NT2/D1 (cell line): ENCODE results near the gene GABPB1.

ENCODE experiments used
- DNase-seq: peaks from one replicate; pipeline ENCODE4 v3.0.0-alpha.2; 2011; ENCODE audit warnings: low read depth, low spot score
- H3K27me3 ChIP-seq: 2 replicates; pipeline ENCODE4 v1.6.0; 2011; ENCODE audit warnings: mild to moderate bottlenecking; ENCODE audit not compliant: insufficient read length, insufficient read depth
- H3K36me3 ChIP-seq: 2 replicates; pipeline ENCODE4 v1.6.1; 2011; ENCODE audit warnings: mild to moderate bottlenecking, low read length, mixed read lengths; ENCODE audit not compliant: insufficient read depth, insufficient read length
- H3K4me1 ChIP-seq: 2 replicates; pipeline ENCODE4 v1.5.1; 2011; ENCODE audit not compliant: insufficient read depth, insufficient read length
- H3K4me3 ChIP-seq: 2 replicates; pipeline ENCODE4 v1.5.1; 2011; ENCODE audit warnings: low read depth; ENCODE audit not compliant: insufficient read length
- H3K9ac ChIP-seq: 2 replicates; pipeline ENCODE4 v1.6.0; 2011; ENCODE audit warnings: low read depth; ENCODE audit not compliant: insufficient read length
- H3K9me3 ChIP-seq: 2 replicates; pipeline ENCODE4 v1.5.1; 2011; ENCODE audit warnings: mild to moderate bottlenecking, low read length; ENCODE audit not compliant: insufficient read depth
- SUZ12 ChIP-seq: IDR thresholded peaks from 2 replicates; pipeline ENCODE4 v1.6.1; 2011; ENCODE audit not compliant: insufficient read length, insufficient read depth; ENCODE audit errors: extremely low read depth
- YY1 ChIP-seq: IDR thresholded peaks from 2 replicates; pipeline ENCODE4 v1.6.1; 2011; ENCODE audit not compliant: insufficient read length, insufficient read depth
- ZNF274 ChIP-seq: IDR thresholded peaks from 2 replicates; pipeline ENCODE4 v1.6.1; 2011; ENCODE audit warnings: mild to moderate bottlenecking, low read depth, low read length

Gene GABPB1

GRCh38 chr15:50275908-50276307, 79.1 kb downstream of the GABPB1 start:
- Histone ChIP-seq H3K9me3 (no peaks in the 10 kb centered on the region), H3K27me3 (no peaks in the 10 kb centered on the region), H3K9ac (no peak overlapping the region), H3K4me3 (no peak overlapping the region), H3K36me3 (no peaks in the 10 kb centered on the region), H3K4me1 (no peaks in the 10 kb centered on the region)
- no peak for DNase-seq
- TF ChIP-seq ZNF274 = no peak
- TF ChIP-seq SUZ12 = no peak
- no peak for TF ChIP-seq YY1

GRCh38 chr15:50275091-50275490, 79.9 kb downstream of the GABPB1 start:
- H3K27me3 ChIP-seq = no peaks in the 10 kb centered on the region
- H3K36me3 ChIP-seq = no peaks in the 10 kb centered on the region
- H3K4me3 ChIP-seq = no peak overlapping the region
- TF ChIP-seq SUZ12 = no peak
- no peak for TF ChIP-seq YY1
- TF ChIP-seq ZNF274 = no peak
- DNase-seq = no peak
- H3K9me3 ChIP-seq = no peaks in the 10 kb centered on the region
- H3K4me1 ChIP-seq = no peaks in the 10 kb centered on the region
- H3K9ac ChIP-seq = no peak overlapping the region

GRCh38 chr15:50267577-50267976, 87.4 kb downstream of the GABPB1 start:
- no peaks in the 10 kb centered on the region for H3K27me3 ChIP-seq
- H3K4me1 ChIP-seq = no peaks in the 10 kb centered on the region
- no peaks in the 10 kb centered on the region for H3K9me3 ChIP-seq
- H3K36me3 ChIP-seq = no peaks in the 10 kb centered on the region
- no peak overlapping the region for H3K9ac ChIP-seq
- no peak overlapping the region for H3K4me3 ChIP-seq
- DNase-seq = no peak
- no peak for TF ChIP-seq SUZ12
- no peak for TF ChIP-seq YY1
- no peak for TF ChIP-seq ZNF274

GRCh38 chr15:50265620-50266019, 89.4 kb downstream of the GABPB1 start, which contains the start of gene HDC:
Gene HDC (minus strand): TSS chr15:50265726. CDS start chr15:50265623, 103 bp downstream.
- Histone ChIP-seq H3K4me1 (no peaks in the 10 kb centered on the region), H3K36me3 (no peaks in the 10 kb centered on the region), H3K9ac (no peak within 1 kb of the TSS), H3K9me3 (no peaks in the 10 kb centered on the region), H3K27me3 (no peaks in the 10 kb centered on the region), H3K4me3 (no peak within 1 kb of the TSS)
- TF ChIP-seq ZNF274 (no peak), YY1 (no peak), SUZ12 (no peak)
- DNase-seq = no peak

- no peak for TF ChIP-seq YY1
- TF ChIP-seq ZNF274 = no peak
- no peak for TF ChIP-seq SUZ12
- H3K4me1 ChIP-seq = no peaks in the 10 kb centered on the region
- DNase-seq = no peak
- no peak overlapping the region for H3K9ac ChIP-seq
- H3K36me3 ChIP-seq = no peaks in the 10 kb centered on the region
- H3K27me3 ChIP-seq = no peaks in the 10 kb centered on the region
- no peak overlapping the region for H3K4me3 ChIP-seq
- no peaks in the 10 kb centered on the region for H3K9me3 ChIP-seq
Measured at GRCh38 chr15:50262533-50262932, 92.5 kb downstream of the GABPB1 start.

- DNase-seq = no peak
- no peak overlapping the region for H3K9ac ChIP-seq
- H3K4me3 ChIP-seq = no peak overlapping the region
- TF ChIP-seq ZNF274 = no peak
- TF ChIP-seq SUZ12 = no peak
- TF ChIP-seq YY1 = no peak
- H3K27me3 ChIP-seq = no peaks in the 10 kb centered on the region
- H3K36me3 ChIP-seq = no peaks in the 10 kb centered on the region
- no peaks in the 10 kb centered on the region for H3K9me3 ChIP-seq
- H3K4me1 ChIP-seq = no peaks in the 10 kb centered on the region
Measured at GRCh38 chr15:50261981-50262380, 93.0 kb downstream of the GABPB1 start.

- Histone ChIP-seq H3K36me3 (no peaks in the 10 kb centered on the region), H3K9me3 (no peaks in the 10 kb centered on the region), H3K27me3 (no peaks in the 10 kb centered on the region), H3K4me1 (no peaks in the 10 kb centered on the region), H3K4me3 (no peak overlapping the region), H3K9ac (no peak overlapping the region)
- no peak for DNase-seq
- no peak for TF ChIP-seq YY1
- no peak for TF ChIP-seq ZNF274
Measured at GRCh38 chr15:50260969-50261496, 94.0 kb downstream of the GABPB1 start.

- Histone ChIP-seq H3K4me3 (no peak overlapping the region), H3K27me3 (no peaks in the 10 kb centered on the region), H3K4me1 (no peaks in the 10 kb centered on the region), H3K9me3 (no peaks in the 10 kb centered on the region), H3K36me3 (no peaks in the 10 kb centered on the region), H3K9ac (no peak overlapping the region)
- TF ChIP-seq YY1 (no peak), SUZ12 (no peak), ZNF274 (no peak)
- no peak for DNase-seq
Measured at GRCh38 chr15:50259276-50259675, 95.7 kb downstream of the GABPB1 start.
